ENCODE measurements around the gene RNF157.

The RNF157 gene

GRCh38 chr17:76138234-76138895, 101.9 kb downstream of the RNF157 start:
- no peak for DNase-seq

DNA sequence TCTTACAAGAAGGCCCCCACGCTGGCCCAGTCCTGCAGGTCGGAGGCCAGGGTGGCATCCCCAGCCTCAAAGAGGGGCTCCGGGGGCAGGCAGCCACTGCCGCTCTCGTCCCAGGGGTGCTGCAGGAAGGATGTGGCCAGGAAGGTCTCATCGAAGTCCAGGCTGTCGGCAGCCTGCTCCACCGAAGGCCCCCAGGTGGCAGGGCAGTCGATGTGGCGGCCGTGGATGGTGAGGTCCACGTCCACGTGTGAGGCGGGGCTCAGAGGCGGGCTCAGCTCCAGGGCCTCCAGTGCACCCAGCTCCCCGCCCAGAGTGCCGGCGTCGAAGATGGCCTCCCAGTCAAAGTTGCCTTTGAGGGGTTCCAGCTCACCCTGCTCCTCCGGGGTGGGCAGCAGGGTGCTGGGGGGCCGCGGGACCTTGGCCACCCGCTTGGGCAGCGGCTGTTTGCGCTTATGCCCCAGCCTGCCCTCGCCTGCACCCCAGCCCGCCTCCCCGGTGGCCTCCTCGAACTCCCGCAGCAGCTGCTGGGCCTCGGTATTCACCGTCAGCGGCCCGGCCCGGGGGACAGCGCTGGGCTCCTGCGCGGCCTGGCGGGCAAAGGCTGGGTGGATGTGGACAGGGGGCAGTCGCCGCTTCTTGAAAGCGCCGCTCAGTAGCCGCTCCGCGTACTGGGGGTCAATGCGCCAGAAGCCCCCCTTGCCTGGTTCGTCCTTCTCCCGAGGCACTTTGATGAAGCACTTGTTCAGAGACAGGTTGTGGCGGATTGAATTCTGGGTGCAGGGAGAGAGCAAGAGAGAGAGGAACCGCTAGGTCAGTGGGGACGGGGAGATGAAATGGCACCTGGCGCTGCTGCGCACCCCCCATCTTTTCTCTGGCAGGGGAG, 102.7 kb downstream of the RNF157 start:
- DNase-seq, result no peak

DNA sequence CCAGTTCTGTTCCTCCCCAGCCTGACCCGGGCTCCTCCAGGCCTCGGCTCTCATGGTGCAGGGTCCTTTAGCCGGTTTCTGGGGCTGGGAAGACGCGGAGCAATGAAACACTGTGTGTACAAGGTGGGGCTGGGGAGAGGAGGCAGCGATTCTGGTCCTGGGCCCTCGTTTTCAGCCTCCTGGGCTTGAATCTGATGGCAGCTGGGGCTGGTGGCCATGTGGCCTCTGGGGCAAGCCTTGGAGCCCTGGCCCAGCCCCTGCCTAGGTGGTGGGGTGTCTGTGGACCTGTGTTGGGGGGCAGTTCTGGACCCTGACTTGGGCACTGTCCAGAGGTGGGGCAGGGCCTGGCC, 103.3 kb downstream of the RNF157 start:
- no peak for DNase-seq

DNA sequence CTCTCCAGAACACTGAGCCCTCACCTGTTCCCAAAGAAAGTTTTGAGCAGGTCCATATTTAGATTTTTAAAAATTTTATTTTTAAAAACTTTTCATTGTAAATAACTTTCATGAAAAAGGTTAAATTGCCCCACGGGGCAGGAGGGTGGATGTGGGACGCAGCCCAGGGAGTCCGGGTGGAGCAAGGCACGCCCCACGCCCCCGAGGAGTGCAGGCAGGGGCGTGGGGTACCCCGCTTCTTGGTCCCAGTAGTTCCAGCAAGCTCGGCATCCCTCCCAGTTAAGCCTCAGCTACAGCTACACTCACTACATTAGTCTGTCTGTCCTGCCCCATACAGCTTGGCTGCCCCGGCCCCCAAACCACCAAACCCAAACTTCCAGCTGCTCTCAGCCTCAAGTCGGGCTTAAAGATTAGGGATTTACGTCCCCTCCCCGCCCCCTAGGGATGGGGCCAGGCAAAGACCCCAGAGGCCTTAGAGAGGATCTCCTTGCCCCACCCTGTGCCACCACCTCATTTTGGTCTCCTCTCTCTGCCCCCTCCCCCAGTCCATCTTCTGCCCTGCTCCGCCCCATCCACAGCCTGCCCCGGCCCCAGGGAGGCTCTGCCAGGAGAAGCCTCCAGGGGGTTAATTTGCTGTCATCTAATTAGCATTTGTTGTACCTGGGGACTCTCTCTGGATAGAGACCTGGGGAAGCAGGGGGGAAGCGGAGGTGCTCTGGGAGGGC, 103.9 kb downstream of the RNF157 start:
- no peak for DNase-seq

- DNase-seq, result no peak
Observed at GRCh38 chr17:76135810-76136188, 104.5 kb downstream of the RNF157 start.

- no peak for DNase-seq
Observed at GRCh38 chr17:76134911-76135809, 105.1 kb downstream of the RNF157 start.

- DNase-seq, result no peak
Observed at GRCh38 chr17:76132574-76133338, 107.5 kb downstream of the RNF157 start.

DNA sequence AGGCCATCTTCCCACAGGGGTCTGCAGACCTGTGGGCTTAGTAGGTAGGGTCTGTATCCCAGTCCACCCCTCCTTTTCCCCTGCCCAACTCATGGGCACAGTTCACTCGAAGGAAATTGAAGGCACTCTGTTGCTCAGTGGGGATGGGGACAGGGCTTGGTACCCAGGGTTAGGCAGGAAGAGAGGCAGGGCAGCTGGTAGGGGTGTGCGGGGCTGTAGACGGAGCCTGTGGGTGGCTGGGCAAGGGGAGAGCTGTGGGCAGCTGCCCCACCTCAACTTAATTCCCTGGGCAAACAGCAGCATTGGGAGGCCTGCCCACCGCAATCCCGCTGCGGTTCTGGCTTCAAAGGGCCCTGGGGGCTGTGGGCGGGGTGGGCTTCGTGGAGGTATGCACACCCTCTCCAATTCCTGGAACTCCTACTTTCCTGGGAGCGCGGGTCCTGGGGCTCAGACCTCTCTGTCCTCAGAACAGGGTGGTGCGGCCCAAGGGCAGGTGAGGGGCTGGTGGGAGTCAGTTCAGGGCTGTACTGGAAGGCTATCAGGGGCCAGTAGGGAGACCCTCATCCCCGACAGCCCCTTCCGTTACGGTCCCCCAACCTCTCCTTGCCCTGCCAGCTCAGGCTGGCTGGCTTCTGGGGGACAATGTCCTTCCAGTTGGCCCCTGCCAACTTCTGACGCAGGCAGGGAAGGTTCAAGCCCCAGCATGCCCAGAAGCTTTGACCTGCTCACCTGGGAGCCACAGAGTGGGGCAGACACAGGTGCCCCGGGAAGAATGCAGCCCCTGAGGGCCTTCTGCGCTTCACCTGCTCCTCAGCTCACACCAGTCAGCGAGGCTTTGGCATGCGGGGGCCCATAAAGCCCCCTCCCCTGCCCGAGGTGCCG, 108.4 kb downstream of the RNF157 start:
- no peak for DNase-seq

GRCh38 chr17:76131051-76131691, 109.1 kb downstream of the RNF157 start:
- no peak for DNase-seq

GRCh38 chr17:76130473-76130872, 109.8 kb downstream of the RNF157 start:
- DNase-seq, result no peak

DNA sequence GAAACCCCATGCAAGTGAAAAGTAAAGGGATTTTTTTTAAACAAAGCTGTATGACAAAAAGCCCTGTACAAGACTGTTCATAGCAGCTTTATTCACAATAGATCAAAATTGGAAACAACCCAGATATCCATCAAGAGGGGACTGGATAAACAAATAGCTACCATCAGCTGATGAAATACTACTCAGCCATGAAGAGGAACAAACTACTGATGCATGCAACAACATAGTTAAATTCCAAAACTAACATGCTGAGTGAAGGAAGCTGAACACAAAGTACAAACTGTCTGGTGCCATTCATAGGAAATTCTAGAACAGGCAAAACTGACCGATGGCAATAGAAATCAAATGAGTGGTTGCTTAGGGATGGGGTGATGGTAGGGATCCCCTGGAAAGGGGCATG, 114.4 kb downstream of the RNF157 start:
- DNase-seq, result no peak

- no peak for DNase-seq
Observed at GRCh38 chr17:76125391-76125675, 115.0 kb downstream of the RNF157 start.

DNA sequence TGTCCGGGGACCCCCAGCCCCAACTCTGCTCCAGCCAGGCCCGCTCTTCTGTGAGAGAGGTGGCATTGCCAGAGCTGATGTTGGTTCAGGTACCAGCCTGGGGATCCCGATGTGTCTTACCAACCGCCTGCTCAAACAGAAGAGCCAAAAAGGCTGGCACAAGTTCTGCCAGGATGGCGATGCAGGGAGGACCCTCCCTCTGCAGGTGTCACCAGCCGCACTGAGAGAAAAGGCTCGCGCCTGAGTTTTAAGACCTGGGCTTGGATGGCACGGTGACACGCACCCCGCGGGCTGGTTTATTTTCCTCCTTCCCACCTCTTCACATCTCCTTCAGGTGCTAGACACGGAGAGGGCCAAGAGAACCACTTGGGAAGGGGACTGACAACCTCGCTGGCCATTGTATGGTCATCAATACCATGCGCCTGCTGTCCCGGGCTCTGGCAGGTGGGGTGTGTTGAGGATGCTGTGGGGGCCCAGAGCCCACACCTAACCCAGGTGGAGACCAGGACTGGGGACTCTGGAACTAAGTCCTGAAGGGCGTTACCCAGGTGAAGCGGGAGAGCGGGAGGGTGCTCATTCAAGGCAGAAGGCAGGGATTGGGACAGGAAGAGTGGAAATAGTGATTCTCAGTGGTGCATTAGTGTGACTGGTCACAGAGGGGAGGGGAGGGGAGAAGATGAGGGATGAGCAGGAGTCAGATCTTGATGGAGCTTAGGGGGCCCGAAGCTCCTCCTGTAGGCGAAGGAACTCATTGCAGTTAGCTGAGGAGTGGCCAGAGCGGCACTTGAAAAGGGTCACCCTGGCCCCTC, 115.5 kb downstream of the RNF157 start:
- no peak for DNase-seq

- no peak for DNase-seq
Observed at GRCh38 chr17:76123749-76124581, 116.3 kb downstream of the RNF157 start.

DNA sequence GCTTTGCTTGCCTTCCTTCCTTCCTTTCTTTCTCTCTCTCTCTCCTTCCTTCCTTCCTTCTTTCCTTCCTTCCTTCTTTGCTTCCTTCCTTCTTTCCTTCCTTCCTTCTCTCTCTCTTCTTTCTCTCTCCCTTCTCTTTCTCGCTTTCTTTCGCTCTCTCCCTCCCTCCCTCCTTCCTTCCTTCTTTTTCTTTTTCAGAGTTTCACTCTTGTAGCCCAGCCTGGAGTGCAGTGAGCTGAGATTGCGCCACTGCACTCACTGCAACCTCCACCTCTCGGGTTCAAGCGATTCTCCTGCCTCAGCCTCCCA, 117.1 kb downstream of the RNF157 start:
- no peak for DNase-seq

DNA sequence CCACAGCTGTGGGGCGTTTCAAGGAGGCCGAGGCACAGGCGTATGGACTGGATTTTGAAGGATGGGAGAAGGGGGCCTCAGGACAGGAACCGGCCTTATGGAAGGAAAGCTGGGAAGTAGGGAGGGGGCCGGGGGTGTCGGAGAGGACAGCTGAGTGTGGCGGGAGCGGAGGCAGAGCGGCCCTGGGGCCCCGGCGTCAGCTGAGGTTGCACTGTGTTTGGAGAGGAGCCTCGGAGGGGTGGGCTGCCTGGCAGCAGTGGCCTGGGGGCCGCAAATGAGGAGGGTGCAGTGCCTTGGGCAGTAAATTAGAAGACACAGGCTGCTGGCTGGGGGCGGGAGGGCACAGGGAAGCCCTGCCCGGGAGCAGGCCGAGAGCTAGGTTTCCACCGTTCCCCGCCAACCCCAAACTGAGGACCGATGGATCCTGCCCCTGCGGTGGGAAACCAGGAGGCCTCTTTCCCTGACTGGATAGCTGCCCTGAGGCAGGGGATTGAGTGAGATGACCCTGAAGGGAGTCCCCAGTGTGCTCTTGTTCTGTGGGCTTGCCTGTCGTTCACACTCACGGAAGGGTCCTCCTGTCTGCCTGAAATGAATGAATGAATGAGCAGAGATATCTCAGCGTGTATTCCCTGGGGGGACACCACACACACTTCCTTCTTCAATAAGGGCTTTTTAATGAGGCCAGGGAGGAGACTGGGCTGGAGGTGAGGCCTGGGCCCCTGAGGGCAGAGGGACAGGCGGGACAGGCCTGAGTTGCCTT, 117.7 kb downstream of the RNF157 start:
- no peak for DNase-seq

DNA sequence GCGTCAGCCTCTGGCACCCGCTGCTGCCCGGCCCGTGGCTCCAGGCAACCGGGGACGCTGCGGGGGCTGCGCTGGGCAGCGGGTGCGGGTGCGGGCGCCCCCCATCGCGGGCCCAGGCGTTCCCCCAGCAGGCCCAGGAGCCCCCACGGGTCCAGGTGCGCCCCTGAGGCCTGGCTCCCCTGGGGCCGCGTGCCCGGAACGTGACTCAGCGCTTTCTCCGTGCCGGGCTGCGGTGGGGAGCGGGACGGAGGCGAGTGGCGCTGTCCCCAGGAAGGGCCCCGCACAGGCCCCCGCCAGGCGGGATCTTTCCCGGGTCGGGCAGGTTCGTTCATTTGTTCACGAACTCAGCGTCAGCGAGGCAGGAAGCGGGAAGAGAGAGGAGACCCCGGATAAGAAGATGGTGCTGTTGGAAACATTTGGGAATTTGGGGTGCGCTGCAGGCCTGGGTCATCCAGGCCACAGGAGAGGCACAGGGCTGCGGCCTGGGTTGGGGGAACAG, 118.3 kb downstream of the RNF157 start:
- DNase-seq, result no peak

DNA sequence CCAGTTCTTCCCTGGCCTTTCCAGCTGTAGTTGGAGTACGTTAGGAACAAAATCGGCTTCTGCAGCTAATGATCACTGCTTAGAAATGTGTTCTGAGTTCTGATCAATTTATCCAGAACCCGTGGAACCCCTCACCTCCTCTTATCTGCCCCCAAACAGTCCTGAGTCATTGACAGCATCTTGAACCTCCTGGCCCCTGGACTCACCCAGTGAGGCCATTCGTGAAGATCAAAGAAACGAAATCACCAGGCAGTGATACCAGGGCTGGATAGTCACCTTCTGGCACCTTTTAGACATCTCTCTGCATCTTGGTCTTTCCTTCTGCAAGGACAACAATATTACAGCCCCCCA, 119.7 kb downstream of the RNF157 start:
- no peak for DNase-seq
